ENCODE measurements around the gene HMBS.
"Not testable (repeated sequence)": the region's sequence is repeated elsewhere in the genome, so short reads cannot be mapped to it uniquely, and the experiment has no call there.

Gene HMBS

GRCh38 chr11:119095066-119095880 is 10.6 kb downstream of the HMBS start:
- peak; percentile 99 for DNase-seq (ENCODE audit: extremely low read depth, low read depth)
- no peak; the same call in 1 of the 2 replicates for TF ChIP-seq CTCF (IDR thresholded peaks at IDR 0.05; ENCODE audit: low read depth, low read length)

GRCh38 chr11:119099711-119100110 is 15.0 kb downstream of the HMBS start:
- TF ChIP-seq CTCF (IDR thresholded peaks at IDR 0.05; ENCODE audit: low read depth, low read length): no peak
- no peak for DNase-seq (ENCODE audit: extremely low read depth, low read depth)

GRCh38 chr11:119100246-119100970 is 15.7 kb downstream of the HMBS start:
- TF ChIP-seq CTCF (IDR thresholded peaks at IDR 0.05; ENCODE audit: low read depth, low read length): peak; percentile 49
- DNase-seq (ENCODE audit: extremely low read depth, low read depth): no peak

- DNase-seq (ENCODE audit: extremely low read depth, low read depth): no peak
- TF ChIP-seq CTCF (IDR thresholded peaks at IDR 0.05; ENCODE audit: low read depth, low read length): no peak
These were observed 16.5 kb downstream of the HMBS start for GRCh38 chr11:119100994-119101758.

GRCh38 chr11:119101759-119102423 is 17.2 kb downstream of the HMBS start, which contains the start of gene DPAGT1:
TSS of gene DPAGT1 (minus strand) at chr11:119101853. CDS start at chr11:119101655, 198 bp downstream.
- TF ChIP-seq CTCF (IDR thresholded peaks at IDR 0.05; ENCODE audit: low read depth, low read length): no peak
- DNase-seq (ENCODE audit: extremely low read depth, low read depth): peak; percentile 89

GRCh38 chr11:119103161-119103664 is 18.5 kb downstream of the HMBS start:
- not testable (repeated sequence) for DNase-seq (ENCODE audit: extremely low read depth, low read depth)

GRCh38 chr11:119103793-119104192 is 19.1 kb downstream of the HMBS start:
- TF ChIP-seq CTCF (IDR thresholded peaks at IDR 0.05; ENCODE audit: low read depth, low read length): no peak
- DNase-seq (ENCODE audit: extremely low read depth, low read depth): no peak
